ENCODE measurements around the gene ZNF710.

ZNF710 gene

DNA sequence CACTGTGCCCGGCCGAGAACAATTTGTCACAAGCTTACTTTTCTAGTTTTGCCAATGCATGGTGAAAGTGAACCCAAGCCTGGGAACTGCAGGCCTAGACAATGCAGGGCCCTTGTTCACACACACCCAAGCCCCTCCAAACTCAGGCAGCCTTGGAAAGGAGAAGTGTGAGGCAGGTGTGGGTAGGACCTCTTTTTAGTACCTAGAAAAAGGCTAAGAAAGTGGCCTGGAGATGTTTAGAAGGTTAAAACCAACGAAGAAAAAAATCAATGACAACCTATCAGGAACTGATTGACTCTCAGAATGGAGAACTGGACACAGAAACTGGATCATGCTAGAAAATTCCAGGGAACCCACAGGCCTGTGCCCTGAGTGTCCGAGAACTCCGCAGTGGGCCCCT lies 82.3 kb downstream of the ZNF710 start:
- no peak for DNase-seq

DNA sequence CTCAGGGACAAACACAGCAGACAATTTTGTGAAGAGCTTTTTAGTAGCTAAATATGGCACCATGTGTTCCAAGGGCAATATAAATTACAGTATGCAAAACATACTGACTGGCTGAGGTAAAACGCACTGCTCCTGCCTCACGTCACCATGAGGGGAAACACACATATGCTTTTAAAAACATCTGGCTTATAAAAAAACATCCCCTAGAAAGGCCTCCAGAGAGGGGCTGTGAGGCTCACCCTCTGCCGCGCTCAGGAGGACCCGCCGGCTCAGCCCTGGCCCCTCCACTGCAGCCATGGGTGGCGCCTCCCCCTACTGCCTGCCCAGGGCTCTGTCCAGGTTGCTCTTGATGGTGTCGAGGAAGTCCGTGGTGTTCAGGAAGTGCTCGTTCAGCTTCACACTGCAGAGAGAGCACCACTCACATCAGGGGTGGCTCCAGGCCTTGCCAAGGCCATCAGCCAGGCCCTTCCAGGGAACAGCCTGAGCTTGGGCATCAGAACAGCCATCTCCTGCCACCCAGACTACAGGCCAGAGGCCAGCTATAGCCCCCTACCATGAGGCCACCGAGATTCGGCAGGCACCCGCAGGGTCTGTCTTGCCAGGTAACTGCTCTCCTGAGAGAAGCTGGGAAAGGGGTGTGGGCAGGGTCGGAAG lies 83.0 kb downstream of the ZNF710 start:
- no peak for DNase-seq

DNA sequence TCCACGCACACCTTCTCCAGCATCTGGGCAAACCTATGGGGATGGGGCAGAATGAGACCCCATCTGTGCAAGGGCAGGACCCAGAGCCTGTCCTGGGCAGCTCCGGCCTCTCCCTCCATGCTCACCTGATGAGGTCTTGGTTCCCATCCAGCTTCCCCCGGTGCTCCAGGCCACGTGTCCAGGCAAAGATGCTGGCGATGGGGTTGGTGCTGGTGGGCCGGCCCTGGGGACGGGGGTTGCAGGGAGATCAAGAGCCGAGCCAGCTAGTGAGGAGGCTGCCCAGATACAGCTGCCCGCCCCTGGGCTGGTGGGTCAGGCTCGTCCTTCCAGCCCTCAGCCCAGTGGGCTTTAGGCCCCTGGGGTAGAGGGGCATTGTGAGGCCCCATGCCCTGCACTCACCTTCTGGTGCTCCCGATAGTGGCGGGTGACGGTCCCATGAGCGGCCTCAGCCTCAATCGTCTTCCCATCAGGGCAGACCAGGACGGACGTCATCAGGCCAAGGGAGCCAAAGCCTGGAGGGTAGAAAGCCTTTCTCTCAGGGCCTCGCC lies 83.8 kb downstream of the ZNF710 start:
- DNase-seq, result no peak

DNA sequence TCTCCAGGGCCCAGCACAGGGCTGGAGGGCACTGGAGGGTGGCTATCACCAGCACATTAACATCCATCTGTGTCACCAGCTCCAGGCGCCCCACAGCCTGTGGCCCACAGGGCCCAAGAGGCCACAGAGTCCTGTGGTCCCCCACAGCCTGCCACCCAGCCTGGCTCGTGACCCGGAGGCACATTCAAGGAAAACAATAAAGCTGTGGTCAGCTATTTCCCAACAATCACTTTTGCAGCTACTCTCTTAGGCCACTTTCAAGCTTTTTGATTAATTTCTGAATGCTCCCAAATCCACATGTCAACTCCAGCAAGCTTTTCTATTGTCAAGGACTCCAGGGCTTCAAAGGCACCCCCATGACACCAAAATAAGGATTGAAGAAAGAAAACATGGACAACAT lies 84.4 kb downstream of the ZNF710 start:
- no peak for DNase-seq

DNA sequence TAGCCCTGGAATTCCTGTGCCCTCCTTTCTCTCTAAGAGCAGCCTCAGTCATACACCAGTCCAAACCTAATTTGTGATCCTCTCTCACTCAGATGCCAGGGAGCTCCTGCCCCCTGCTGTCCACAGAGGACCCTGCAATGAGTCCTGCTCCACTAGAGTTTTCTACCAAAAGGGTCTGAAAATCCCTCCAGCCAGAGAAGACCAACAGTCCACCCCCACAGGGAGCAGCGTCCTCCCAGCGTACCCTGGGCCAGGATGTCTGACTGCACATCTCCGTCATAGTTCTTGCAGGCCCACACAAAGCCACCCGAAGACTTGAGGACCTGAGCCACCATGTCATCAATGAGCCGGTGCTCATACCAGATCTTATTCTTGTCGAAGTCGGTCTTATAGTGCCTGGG lies 85.7 kb downstream of the ZNF710 start:
- DNase-seq, result no peak

DNA sequence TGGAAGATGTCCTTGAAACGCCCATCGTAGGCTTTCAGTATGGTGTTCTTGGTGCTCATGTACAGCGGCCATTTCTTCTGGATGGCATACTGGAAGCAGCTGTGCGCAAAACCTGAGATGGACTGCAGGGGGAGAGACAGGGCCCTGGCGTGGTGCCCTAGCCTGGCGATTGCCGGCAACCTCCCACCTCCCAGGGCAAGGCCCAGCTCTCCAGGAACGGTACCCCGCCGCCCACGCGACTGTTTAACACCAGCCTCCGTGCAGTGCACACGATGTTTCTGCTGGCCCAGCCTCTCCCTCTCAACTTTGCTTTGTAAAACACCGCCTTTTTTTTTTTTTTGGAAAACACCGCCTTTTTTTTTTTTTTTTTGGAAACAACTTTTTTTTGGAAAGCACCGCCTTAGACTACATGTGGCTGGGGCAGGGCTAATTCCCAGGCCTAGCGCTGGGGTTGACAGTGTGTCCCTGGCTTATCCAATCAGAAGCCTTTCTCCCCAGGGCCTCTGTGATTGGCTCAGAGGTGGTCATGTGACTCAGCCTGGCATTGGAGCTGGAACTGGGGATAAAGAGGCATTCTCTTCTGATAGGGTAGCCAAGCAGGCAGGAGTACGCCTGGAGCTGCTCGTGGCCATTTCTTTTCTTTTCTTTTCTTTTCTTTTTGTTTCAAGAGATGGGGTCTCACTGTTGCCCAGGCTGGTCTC lies 86.5 kb downstream of the ZNF710 start:
- DNase-seq, result no peak

DNA sequence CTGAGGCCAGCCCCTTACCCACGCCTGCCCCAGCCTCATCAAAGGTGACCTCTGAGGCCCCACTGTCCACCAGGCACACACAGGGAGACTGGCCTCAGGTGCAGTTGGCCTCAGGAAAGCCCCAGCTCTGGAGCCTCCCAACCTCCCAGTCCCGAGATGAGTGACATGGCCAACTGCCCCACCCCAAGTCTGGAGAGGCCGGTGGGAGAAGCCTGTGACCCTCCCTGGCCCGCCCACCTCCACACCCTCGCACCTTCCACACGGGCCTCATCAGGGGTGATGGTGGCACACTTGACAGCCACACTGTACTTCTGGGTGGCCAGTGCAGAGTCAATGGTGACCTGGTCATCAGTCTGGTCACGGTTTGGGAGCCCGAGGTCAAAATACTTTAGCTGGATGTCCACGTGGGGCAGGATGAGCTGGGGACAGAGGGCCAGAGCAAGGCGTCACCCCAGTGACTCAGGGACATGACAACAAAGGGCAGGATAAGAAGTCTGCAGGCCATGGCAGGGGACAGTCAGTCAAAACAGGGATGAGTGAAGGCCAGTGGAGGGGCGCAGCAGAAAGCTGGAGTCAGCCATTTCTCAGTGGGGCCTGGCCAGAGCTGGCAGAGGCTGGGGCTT lies 89.2 kb downstream of the ZNF710 start:
- DNase-seq, result no peak

DNA sequence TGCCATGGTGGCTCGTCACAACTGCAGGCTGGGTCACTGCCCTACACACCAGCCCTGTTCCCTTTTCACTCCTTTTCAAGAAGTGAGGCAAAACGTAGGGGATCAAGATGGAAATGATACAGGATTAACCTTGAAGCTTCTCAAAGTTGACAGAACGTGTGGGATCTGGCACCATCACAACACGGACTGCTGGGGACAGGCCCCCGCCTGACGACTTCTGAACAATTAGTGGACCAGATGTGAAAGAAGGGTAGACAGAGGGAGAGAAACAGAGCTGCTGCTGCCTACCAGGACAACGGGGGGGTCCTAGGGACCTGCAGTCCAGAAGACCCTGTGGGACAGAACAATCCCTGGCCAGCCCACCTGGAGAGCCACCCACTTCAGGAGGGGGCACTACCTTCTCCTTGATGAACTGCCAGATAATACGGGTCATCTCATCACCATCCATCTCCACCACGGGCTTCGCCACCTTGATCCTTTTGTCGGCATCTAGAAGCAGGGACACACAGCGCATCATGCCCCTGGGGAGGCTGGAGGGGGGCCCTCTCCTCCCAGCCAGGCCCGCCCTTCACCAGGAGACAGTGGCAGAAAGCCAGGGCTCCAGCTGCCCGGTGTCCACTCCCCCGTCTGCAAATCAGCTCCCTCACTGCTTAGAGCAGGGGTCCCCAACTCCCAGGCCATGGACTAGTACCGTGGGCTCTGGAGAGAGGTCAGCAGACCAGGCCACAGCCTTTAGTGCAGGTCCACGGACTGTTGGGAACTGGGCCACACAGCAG lies 90.2 kb downstream of the ZNF710 start:
- DNase-seq, result no peak

DNA sequence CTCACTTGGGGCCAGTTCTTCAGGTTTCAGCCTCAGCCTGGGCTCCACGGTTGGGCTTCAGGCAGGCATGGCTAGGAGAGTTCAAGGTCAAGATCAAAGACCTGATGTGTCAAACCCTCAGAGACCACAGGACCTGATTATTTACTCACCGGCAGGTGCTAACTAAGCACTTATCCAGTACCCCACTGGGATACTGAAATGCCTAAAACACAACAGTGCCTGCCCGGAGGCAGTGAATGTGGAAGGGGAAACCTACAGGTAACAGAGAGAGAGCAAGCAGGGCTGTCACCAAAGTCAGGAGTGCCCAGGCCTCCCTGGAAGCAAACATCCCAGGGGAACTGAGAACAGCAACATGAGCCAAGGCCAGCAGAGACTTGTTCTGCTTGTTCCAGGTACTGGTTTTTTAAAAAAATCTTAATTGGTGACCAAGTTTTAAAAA lies 94.4 kb downstream of the ZNF710 start:
- no peak for DNase-seq

DNA sequence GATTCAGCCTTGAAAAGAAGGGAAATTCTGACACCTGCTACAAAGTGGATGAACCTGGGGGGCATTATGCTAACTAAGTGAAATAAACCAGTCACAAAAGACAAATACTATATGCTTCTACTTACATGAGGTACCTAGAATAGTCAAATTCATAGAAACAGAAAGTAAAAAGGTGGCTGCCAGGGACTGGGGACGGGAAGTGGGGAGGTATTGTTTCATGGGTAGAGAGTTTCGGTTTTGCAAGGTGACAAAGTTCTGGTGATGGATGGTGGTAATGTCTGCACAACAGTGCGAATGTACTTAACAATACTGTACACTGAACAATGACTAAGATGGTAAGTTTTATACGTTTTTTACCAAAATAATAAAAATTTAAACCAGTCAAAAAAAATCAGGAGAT lies 96.4 kb downstream of the ZNF710 start:
- no peak for DNase-seq

DNA sequence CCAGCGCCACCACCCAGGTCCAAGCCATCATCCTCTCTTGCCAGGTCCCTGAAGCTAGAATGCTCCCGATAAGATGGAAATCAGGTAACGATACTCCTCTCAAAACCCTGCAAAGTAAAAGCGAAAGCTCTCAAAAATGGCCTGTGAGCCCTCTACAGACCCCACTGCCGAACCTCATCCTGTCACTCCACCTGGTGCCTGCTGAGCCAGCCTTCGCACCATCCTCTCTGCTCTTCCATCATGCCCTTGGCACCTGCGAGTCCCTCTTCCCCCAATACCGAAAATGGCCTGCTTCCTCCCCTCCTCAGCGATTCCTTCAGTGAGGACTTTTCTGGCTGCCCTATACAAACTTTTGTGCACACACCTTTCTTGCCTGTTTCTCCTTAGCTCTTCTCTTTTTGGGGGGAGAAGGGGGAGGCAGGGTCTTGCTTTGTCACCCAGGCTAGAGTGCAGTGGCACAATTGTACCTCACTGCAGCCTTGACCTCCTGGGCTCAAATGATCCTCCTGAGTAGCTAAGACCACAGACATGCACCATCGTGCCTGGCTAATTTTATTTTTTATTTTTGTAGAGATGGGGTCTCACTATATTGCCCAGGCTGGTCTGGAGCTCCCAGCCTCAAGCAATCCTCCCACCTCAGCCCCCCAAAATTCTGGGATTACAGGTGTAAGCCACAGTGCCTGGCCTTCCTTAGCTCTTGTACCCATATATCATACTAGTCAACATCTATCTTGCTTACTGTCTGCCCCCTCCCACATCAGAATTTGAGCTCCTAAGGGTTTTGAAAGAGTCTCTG lies 98.1 kb downstream of the ZNF710 start:
- no peak for DNase-seq

DNA sequence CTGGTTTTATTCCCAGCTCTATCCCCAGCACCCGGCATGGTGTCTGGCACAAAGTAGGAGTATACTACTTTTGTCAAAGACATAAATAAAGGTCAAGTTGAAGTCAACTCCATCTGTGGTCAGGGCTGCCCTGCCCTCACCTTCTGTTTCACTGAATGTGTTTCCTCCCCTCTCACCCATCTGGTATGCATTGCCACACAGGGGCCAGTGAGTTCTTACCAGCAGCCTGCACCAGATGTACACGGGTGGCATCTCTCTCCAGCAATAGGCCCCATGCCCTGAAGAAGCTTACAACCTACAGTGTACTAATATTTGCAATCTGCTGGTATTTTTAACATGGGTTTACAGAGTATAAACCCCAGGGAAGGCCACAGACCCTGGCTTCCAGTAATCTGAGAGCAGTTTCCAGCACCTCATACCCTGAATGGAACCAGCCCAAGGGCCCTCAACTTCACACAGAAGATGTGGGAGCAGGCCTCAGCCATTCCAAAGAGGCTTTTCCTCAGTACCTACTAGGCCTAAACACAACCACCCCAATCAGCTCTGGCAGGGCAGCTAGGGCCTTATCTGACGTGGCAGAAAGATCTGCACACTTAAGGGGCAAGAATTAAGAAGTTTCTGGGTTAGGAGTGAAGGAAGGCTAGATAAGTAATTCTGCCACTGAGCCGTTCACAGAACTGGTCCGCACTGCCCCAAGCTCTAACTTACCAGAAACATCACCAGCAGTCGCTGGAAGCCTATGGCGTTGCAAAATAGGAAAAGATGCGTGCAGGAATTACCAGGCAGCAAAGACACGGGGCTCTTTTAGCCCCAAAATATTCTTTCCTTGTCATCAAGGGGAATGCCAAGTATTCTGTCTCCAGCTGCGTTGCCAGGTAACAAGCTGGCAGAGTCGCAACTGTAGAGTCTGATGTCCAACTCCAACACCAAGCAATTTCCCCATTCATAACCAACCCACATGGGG lies 99.0 kb downstream of the ZNF710 start:
- peak; percentile 10 for DNase-seq

DNA sequence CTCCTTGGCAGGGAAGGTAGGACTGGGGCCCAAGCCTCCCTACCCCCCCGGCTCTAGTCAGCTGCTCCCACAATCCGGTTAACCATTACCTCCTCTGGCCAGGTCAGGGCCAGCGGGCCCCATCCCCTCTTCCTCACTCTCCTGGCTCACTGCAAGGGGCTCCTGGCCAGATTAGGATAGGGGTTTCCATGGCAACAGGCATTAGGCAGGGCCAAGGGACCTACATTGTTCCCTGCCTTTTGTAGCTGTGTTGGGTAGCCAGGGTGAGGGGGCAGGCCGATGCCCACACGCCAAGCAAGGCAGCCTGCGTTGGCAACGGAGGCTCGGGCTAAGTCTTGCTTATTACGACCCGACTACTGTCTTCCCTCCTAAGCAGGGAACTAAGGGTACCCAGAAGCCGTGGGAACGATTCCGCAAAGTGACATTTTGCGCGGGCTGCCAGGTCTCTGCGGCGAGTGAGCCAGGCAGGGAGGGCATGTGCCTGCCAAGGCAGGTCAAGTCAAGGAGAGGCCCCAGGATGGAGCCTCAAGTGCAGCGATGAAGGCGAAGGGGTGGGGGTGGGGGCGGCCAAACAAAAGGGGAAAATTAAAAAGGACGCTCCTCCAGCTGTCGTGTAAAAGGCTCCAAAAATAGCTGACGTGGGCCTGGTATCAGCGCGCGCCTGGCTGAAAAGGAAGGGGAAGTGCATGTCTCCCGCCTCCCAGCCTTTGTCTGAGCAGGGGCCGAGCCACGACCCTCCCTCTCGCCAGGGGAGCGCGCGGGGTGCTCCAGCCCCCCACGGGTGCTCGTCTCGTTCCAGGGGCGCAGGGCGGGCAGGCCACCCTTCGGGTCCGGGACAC lies 100.2 kb downstream of the ZNF710 start:
- peak; percentile 44 for DNase-seq

DNA sequence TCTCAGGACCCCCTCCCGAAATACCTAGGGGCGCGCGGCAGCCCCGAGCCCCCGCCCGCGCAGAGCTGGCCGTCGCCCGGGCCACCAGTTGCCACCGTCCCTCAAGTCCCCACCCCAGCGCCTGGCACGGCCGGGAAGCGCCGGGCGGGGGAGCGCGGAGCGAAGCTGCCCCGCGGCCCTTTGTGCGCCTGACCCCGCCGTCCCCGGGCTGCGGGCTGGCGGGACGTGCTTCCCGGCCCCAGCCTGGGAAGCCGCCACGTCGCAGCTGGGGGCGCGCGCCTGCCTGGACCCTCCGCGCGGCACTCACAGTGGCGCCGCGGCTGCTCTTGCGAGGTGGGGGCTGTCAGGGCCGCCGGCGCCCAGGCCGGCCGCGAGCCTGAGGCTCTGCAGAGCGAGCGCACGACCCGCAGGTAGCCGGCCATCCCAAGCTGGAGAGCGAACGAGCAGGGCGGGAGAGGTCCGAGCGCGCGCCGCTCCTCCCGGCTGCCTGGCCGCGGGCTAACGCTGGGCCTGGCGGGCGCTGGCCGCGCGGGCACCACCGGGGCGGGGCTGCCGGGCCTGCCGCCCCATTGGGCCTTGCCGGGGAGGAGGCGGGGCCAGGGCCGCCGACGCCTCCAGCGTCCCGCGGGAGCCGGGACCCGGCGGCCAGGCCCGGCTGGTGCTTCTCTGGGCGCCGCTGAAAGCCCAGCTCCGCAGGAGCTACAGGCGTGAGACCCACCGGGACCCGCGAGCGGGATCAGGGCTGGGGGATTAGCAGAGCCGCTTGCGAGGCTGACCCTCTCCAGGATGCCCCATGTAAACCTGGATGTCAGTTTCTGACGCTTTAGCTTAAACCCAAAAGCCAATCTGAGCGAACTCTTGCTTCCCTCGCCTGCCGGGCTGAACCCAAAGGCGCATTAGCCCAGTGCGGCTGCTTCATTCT lies 101.1 kb downstream of the ZNF710 start, which contains the start of gene IDH2:
IDH2 (minus strand) TSS at position 500 of the 922 bp plus-strand sequence; CDS start at position 422, 78 bp downstream.
- peak; percentile 64 for DNase-seq

DNA sequence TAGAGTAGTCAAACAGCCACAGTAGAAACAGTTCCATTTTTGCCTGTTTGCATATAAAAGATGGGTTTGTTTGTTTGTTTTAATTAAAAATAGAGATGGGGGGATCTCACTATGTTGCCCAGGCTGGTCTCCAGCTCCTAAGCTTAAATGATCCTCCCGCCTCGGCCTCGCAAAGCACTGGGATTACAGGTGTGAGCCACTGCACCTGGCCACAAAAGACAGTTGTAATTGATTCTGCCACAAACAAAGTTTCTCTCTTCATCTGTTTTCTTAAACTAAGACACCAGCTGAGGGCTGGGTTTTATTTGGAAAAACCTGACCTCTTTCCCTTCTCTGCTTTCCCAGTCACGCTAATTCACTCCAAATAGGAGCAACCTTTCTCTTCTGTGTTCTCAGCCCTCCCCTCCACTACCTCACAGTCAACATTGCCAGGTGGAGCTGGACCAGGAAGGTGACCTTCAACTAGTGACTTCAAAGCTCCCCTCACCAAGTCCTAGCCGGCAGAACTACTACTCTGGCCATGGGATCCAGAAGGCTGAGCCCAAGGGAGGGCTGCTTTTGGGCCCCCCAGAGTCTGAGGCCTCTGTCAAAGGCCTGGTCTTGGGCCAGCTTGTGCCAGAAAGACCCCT lies 102.7 kb downstream of the ZNF710 start:
- peak; percentile 36 for DNase-seq

DNA sequence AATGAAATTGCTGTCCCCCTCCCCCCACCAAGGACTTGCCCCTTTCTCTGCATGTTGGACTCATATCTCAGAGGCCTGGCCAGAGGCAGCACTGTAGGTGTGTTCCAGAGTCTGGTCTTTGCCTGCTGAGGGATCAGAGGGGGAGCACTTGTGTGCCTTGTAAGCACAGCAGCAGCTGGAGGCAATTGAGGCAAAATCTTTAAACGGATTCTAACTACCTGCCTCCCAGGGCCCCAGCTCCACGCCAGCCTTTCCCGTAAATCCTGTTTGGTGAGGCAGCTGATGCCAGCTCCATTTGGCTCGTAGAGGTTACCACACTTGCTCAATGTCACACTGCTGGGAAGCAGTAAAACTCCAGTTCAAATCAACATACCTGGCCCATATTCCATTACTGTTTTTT lies 103.4 kb downstream of the ZNF710 start:
- no peak for DNase-seq

DNA sequence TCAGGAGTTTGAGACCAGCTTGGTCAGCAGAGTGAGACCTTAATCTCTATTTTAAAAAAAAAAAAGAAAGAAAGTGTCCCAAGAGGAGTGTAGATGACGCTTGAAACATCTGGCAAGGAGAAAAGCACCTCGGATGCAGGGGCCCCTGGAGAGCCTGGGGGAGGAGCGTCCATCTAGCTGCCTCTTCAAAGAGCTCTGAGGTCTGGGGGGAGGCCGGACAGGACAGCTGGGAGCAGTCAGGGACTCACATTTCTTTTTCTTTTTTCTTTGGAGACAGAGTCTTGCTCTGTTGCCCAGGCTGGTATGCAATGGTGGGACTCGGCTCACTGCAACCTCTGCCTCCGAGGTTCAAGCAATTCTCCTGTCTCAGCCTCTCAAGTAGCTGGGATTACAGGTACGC lies 104.4 kb downstream of the ZNF710 start:
- no peak for DNase-seq

DNA sequence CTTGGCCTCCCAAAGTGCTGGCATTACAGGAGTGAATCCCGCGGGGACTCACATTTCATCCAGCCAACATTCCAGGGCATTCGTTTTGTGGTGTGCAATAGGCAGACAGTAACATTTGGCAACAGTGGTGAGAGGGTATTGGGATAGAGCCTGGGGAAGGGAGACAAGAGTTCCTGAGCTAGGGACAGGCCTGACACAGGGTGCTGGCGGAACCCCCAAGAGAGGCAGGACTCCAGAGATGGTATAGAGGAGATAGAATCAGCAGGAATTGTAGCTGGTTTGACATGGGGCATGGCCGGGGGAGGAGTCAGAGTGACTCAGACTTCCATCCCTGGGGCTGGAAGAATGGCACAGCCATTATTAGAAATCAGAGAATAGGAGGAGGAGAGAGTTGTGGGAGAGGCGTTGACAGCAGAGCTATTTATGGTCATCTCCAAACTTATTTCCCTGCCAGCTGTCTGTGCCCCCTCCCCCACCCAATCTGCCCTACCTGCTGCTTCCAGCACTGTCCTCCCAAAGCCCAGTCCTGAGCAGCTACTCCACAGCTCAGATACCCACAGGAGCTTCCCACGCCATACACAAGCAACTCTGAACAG lies 105.5 kb downstream of the ZNF710 start:
- no peak for DNase-seq

All from NCI-H1092 treated with DMSO at 0.1 percent for 48 hours (cell line).